HG02852 (cell line): ENCODE results near the gene RPL36AL.
"Not testable (repeated sequence)": the region's sequence is repeated elsewhere in the genome, so short reads cannot be mapped to it uniquely, and the experiment has no call there.

Source experiments
- ATAC-seq: cut with Tn5 transposase; IDR thresholded peaks from one replicate; pipeline ENCODE4 v1.9.1; 2021; ENCODE audit warnings: mild to moderate bottlenecking, moderate library complexity; ENCODE audit not compliant: unreplicated experiment

RPL36AL gene

DNA sequence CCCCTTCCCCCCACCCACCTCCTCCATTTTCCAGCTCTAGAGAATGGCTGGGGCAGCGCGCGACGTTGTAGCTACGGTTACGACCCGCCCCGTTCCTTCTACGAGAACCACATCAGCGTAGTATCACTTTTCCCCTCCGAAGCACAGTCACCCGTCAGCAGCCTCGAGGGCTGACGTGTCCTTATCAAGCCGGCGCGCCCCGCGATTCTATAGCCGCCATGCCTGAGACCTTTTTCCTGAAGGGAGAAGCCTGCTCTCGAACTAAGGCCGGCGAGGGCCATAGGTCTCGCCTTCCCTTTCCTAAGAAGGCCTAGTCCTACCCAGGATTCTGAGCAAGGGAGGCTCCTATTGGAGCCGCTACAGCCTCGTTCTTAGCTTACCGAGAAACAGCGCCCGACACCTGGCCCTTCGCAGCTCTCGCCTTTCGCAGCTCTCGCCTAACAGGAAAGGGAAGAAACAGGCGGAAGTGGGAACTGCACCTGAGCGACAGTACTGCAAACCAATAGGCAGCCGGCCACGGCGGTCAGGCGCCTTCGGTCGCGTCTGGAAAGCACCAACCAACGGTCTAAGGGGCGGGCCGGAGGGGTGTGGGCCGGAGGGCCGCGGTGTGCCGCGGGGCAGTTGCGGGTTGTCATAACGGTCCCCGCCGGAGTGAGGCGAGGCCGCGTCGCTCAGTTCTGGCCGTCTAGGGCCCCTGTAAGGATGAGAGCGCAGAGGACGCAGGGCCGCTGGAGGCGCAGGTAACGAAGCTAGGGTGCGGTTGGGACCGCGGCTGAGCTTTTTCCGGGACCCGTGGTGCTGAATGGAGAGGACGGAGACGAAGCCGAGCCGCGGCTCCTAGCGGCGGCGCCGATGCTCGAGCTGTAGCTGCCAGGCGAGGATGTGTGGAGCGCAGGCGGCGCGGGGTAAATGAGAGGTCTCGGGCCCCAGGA, at the start of gene RPL36AL, which contains the start of gene MGAT2:
TSS of gene RPL36AL (minus strand) at position 445 of the 932 bp plus-strand sequence. CDS start 1,522 bp downstream, outside the sequence.
TSS of gene MGAT2 (plus strand) at position 618 of the 932 bp plus-strand sequence. CDS start 470 bp downstream, outside the sequence.
- peak; percentile 91 for ATAC-seq

DNA sequence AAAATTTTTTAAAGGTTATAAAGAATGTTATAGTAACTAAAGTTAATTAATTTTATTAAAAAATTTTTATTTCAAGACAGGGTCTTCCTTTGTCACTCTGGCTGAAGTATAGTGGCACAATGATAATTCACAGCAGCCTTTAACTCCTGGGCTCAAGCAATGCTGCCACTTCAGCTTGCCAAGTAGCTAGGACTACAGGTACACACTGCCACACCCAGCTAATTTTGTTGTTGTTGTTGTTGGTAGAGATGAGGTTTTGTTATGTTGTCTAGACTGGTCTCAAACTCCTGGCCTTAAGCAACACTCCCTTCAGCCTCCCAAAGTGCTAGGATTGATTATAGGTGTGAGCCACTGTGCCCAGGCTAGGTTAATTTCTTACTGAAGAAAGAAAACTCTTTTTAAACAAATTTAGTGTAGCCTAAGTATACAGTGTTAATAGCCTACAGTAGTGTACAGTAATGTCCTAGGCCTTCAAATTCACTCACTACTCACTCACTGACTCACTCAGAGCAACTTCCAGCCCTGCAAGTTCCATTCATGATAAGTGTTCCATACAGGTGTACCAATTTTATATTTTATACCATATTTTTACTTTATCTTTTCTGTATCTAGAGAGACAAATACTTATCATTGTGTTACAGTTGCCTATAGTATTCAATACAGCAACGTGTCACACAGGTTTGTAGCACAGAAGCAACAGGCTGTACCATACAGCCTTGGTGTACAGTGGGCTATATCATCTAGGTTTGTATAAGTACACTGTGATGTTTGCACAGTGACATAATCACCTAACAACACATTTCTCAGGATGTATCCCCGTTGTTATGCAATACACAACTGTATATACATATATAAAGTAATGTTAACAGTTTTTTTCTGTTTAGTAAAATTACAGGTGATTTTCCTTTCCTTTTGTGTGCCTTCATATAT, 39.4 kb upstream of the RPL36AL start:
- no peak for ATAC-seq

GRCh38 chr14:49657500-49657899, 37.1 kb upstream of the RPL36AL start:
- ATAC-seq, result not testable (repeated sequence)

GRCh38 chr14:49654511-49654910, 34.1 kb upstream of the RPL36AL start:
- ATAC-seq, result no peak

DNA sequence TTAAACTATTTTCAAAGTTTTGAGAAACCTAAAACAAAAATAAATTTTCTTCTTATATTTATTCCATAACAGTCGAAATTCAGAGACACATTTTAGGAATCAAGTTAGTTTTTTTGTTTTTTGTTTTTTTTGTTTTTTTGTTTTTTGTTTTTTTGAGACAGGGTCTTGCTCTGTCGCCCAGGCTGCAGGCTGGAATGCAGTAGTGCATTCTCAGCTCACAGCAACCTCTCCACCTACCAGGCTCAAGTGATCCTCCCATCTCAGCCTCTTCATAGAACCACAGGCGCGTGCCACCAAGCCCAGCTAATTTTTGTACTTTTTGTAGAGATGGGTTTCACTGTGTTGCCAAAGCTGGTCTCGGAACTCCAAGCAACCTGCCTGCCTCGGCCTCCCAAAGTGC, 33.1 kb upstream of the RPL36AL start:
- no peak for ATAC-seq

DNA sequence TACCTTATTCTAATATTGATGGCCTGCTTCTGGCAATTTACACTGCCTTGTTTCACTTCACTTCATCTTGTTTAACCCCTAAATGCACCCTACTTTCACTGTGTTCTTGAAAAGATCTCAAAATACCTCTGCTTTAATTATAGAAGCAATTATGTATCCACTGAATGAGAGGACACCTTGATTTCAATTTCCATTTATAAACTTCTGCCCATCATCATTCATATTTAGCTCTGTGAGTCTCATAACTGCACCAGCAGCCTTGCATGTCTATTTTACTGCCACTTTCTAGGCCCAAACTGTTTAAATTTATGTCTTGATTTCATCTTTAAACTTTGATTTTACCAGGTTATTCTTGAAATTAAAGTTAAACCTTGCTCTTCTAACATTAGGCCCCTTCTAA, 21.7 kb upstream of the RPL36AL start:
- no peak for ATAC-seq

- no peak for ATAC-seq
Observed at GRCh38 chr14:49641697-49642129, 21.3 kb upstream of the RPL36AL start.

DNA sequence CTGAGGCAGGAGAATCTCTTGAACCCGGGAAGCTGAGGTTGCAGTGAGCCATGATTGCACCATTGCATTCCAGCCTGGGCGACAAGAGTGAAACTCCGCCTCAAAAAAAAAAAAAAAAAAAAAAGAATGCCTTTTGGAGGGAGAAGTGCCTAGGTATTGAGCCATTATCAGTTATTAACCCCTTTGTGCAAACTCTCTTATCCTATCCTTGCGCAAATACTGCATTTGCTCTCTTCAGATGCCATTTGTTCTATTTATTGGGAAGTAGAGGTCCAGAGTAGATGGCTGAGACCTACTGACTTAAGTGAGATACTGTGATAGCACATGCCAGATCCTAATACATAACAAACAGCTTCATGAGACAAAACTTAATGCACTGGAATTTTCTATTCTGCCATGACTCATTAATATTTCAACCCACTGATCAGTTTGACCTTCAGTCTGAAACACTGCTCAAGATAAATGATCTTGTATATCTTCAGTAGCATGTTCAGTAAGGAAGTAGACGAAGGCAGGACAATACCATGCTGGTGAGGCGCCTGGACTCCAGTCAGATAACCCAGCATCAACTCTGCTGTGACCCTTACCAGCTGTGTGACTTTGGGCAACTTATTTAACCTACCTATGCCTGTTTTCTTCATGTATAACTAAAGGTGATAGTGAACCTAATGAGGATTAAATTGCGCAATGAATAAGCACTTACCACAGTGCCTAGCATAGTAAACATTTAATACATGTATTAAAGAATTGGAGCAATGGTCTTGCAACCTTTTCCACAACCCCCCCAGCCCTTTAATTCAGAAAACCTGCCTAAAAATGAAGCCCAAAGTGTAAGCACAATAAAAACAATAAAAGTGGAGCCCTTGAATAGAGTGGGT, 20.4 kb upstream of the RPL36AL start:
- no peak for ATAC-seq

DNA sequence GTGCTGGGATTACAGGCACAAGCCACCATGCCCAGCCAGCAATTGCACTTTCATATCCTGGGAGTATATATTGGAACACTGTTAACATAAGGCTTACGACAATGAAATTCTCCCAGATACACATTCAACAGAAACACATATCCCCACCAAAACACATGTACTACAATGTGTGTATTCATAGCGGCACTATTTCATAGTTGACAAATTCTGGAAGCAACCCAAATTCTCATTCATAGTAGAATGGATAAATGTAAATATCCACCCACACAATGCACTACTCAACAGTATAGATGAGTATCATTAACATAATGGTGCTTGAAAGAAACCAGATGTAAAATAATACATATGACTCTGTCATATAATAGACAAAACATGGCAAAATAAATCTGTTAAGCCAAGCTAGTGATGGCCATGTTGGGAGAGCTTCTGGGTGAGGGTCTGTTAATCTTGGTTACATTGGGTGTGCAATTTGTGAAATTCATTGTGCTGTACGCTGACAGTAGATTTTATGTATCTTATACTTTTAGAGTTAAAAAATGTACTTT, 17.2 kb upstream of the RPL36AL start:
- ATAC-seq, result no peak

DNA sequence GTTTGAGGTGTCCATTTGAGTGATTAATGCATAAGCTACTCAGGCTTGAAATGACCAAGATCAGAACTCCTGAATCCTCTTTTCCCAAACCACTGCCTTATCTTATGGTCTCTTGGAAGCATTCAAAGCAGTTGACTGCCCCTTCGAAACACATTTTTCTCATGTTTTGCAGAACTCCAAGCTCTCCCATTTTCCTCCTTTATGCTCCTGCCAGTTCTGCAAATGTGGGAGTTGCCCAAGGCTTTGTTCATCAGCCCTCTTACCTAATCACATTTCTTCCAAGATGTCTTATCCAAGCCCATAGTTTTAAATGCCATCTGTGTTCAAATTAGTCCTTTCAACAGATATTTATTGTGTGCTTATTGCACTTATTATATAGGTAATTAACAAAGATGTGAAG, 16.4 kb upstream of the RPL36AL start:
- ATAC-seq, result no peak

- ATAC-seq, result peak; percentile 25
Observed at GRCh38 chr14:49634547-49635334, 14.3 kb upstream of the RPL36AL start, which contains the start of gene DNAAF2. TSS of gene DNAAF2 (minus strand) at chr14:49635244. CDS start at chr14:49635149, 95 bp downstream.

DNA sequence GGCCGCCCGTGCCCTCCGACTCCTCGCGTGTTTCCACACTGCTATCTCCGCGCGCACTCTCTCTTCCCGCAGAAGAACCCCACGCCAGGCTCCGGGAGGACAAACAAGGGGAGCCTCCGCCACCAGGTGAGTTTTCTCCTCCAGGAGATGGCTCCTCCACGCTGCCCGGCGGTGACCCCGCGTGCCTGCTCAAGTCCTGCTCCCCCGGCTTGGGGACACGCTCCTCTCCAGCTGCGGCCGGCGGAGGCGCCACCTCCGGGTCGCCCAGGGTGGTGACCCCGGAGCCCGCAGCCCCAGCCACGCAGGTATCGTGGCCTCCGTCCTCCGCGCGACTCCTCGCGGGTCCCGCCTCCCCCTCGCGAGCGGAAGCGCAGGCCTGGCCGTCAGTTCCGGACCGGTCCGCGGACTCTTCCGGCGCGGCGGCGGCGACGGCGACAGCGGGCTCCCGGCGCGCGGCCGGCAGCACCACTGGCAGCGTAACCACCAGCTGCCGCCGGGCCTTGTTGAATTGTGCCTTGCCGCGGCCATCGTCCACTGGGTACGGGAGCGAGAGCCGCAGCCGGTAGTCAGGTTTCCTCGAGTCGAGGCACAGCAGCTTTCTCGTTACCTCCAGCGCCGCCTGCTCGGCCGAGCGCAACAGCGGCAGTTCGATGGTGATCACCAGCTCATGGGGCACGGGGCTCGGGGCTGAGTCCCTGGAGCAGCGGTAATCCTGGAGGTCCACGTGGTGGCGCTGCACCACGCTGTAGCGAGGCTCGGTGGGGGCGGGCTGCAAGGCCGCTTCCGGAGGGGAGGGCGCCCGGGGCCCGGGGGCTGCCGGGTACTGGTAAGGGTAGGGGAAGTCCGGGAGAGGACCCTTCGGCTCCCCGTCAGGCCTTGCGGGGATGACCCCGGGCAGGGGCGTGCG, 13.5 kb upstream of the RPL36AL start:
- peak; percentile 81 for ATAC-seq

- no peak for ATAC-seq
Observed at GRCh38 chr14:49623941-49624839, 3.8 kb upstream of the RPL36AL start.

DNA sequence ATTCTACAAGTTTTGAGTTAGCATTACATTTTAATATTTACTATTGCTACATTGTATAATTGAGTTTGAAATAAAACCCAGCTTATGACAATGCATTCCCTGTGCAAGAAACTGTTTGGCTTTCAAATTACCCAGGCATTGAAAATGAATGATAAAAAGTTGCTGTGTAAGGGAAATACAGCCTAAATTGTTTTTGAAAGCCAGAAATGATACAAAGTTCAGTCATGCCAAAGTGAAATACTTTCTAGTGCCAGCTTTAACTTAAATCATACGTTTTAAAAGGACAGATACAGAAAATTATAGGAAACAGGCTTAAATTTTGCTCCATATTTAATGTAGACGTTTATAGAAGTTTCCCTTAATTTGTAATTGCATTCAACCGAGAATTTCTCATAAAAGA, 3.0 kb upstream of the RPL36AL start:
- ATAC-seq, result no peak

DNA sequence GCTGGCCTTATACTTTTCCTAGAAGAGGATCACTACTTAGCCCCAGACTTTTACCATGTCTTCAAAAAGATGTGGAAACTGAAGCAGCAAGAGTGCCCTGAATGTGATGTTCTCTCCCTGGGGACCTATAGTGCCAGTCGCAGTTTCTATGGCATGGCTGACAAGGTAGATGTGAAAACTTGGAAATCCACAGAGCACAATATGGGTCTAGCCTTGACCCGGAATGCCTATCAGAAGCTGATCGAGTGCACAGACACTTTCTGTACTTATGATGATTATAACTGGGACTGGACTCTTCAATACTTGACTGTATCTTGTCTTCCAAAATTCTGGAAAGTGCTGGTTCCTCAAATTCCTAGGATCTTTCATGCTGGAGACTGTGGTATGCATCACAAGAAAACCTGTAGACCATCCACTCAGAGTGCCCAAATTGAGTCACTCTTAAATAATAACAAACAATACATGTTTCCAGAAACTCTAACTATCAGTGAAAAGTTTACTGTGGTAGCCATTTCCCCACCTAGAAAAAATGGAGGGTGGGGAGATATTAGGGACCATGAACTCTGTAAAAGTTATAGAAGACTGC, 1.7 kb upstream of the RPL36AL start:
- no peak for ATAC-seq

GRCh38 chr14:49621114-49621881, 872 bp upstream of the RPL36AL start:
- peak; percentile 30 for ATAC-seq
